Adrenal gland (tissue), 12 donors: ENCODE data around the gene PLGRKT. TPM values are rescaled to one million over a fixed set of nuclear protein-coding genes. Genes with fewer than 3 reads are reported as not detected.

Experiments used
- DNase-seq, 7 donors: peaks; one replicate each; pipeline ENCODE4 v3.0.0-alpha.2; 2019 to 2020
- H3K27ac ChIP-seq, 5 donors: fragments of 200-600 bp; sonication (generic) in 4 of 5; 1 replicate in 3 of 5; 2 replicates in 2 of 5; pipeline versions ENCODE4 v1.5.1 to v1.8.0; 2016 to 2020; ENCODE audit warnings: mild to moderate bottlenecking in 1 of 5
- H3K27me3 ChIP-seq: fragments of 200-600 bp; 2 replicates; pipeline ENCODE4 v1.8.0; 2021
- H3K36me3 ChIP-seq, 2 donors: fragments of 200-600 bp; replicated peaks in 1 of 2; 1 replicate in 1 of 2; 2 replicates in 1 of 2; pipeline versions ENCODE4 v1.5.1 to v1.8.0; 2018 to 2022
- H3K4me1 ChIP-seq, 2 donors: fragments of 200-600 bp; replicated peaks in 1 of 2; 1 replicate in 1 of 2; 2 replicates in 1 of 2; pipeline versions ENCODE4 v1.5.1 to v1.8.0; 2018 to 2021
- H3K4me3 ChIP-seq, 4 donors: fragments of 200-600 bp; sonication (generic) in 3 of 4; one replicate each; pipeline ENCODE4 v1.5.1; 2016 to 2018
- H3K9me3 ChIP-seq, 3 donors: fragments of 200-600 bp; sonication (generic) in 1 of 3; replicated peaks in 1 of 3; 1 replicate in 2 of 3; 2 replicates in 1 of 3; pipeline versions ENCODE4 v1.5.1 to v1.8.0; 2016 to 2021
- POLR2A ChIP-seq, 2 donors: fragments of 450-650 bp; IDR thresholded peaks; one replicate each; pipeline ENCODE4 v1.6.1; 2017; ENCODE audit warnings: antibody characterized with exemption in 2 of 2, mild to moderate bottlenecking in 2 of 2, moderate library complexity in 1 of 2
- WGBS, 4 donors: extraction: QIAGEN DNeasy Blood & Tissue Kit in 2 of 4; methylation state at CpG; one replicate each; pipeline versions ENCODE4 v1.1.5 to v1.1.7; 2013 to 2017; 5-methylcytosine and 5-hydroxymethylcytosine counted together
- intact Hi-C, 2 donors: fragments of 100-400 bp; cut with DNase I; formaldehyde crosslinking; loops; one replicate each; pipeline versions ENCODE4 v1.14.1 to v1.15.0; 2022 to 2023
- polyA plus RNA-seq, 3 donors: library from polyadenylated mRNA; stranded (reverse); fragments of 200-250 nt in 2 of 3; fragments of 350-450 nt in 1 of 3; fragmentation: Illumina TruSeq in 1 of 3; extraction: RNeasy Lipid Tissue Mini Kit (QIAGEN cat#74804) in 1 of 3; gene quantifications; one replicate each; pipeline ENCODE4 v1.2.3, GENCODE V29; 2013 to 2014
- total RNA-seq, 9 donors: library from RNA; depleted of rRNA in 4 of 9; stranded (reverse); fragments of >200 nt in 4 of 9; fragments of 120-200 nt in 1 of 9; fragmentation: NEBNext Ultra II Directional in 1 of 9; extraction: Animal tissue kit (Norgen Biotek cat#: 25700) in 1 of 9; gene quantifications; one replicate each; pipeline versions ENCODE4 v1.1.0 to v1.2.4, GENCODE V29; 2013 to 2023
- TF ChIP-seq, protein P1 (sequence below), 6 experiments: fragments of 450-650 bp in 4 of 6; fragments of 200-600 bp in 2 of 6; sonication (generic) in 1 of 6; IDR thresholded peaks; 1 replicate in 5 of 6; 2 replicates in 1 of 6; pipeline versions ENCODE4 v1.5.1 to v1.8.0; 2016 to 2021; ENCODE audit warnings: antibody characterized with exemption in 6 of 6, mild to moderate bottlenecking in 2 of 6, moderate library complexity in 1 of 6
- donor health status: healthy with polysubstance abuse.
- donor health status: Bipolar disorder and iron deficiency.
- donor health status: DM: yes; HTN: yes; CAD: no.
- donor health status: DM: no; HTN: no; CAD: no.
- donor health status: DM: no; HTN: no; CAD: no.
- donor health status: DM: yes; HTN: yes; CAD: no.

PLGRKT gene
- total and polyA plus RNA-seq, 12 donors: 7.2 to 32.0 (median 20.7) TPM

DNA sequence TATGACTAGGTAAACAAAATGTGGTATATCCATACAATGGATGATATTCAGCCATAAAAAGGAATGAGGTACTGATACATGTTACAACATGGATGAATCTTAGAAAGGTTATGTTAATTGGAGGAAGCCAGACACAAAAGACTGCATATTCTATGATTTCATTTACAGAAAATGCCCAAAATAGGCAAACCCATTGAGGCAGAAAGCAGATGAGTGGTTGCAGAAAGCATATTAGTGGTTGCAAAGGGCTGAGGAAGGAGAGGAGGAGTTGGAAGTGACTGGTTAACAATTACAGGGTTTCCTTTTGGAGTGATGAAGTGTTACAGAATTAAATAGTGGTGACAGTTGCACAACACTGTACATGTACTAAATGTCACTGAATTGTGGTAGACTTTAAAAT, 17.7 kb downstream of the PLGRKT start:
- Histone ChIP-seq H3K9me3 (no peaks in the 10 kb centered on the region), H3K27me3 (no peaks in the 10 kb centered on the region), H3K27ac (no peak overlapping the region), H3K4me3 (no peak overlapping the region), H3K36me3 (no peaks in the 10 kb centered on the region), H3K4me1 (no peaks in the 10 kb centered on the region)
- TF ChIP-seq, protein P1, sequence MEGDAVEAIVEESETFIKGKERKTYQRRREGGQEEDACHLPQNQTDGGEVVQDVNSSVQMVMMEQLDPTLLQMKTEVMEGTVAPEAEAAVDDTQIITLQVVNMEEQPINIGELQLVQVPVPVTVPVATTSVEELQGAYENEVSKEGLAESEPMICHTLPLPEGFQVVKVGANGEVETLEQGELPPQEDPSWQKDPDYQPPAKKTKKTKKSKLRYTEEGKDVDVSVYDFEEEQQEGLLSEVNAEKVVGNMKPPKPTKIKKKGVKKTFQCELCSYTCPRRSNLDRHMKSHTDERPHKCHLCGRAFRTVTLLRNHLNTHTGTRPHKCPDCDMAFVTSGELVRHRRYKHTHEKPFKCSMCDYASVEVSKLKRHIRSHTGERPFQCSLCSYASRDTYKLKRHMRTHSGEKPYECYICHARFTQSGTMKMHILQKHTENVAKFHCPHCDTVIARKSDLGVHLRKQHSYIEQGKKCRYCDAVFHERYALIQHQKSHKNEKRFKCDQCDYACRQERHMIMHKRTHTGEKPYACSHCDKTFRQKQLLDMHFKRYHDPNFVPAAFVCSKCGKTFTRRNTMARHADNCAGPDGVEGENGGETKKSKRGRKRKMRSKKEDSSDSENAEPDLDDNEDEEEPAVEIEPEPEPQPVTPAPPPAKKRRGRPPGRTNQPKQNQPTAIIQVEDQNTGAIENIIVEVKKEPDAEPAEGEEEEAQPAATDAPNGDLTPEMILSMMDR (IDR thresholded peaks at IDR 0.05): no peak
- TF ChIP-seq POLR2A (IDR thresholded peaks at IDR 0.05): no peak
- DNase-seq: no peak
- intact Hi-C loops: no loop called here

DNA sequence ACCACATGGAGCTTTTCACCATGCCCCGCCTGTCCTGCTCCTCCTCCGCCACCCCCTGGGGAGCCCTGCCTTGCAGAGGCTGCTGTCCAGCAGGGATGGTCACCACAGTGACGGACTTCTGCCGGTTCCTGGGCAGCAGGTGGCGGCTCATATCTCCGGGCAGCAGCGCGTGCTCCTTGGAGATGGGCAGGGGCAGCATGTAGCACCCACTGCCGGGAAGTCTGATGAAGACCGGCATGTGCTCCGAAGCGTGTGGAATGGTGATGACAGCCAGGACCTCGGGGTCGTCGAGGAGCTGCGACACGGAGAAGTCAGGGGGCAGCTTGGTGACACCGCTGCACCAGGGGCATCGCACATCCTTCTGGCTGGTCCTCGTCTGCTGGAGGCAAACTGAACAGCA, 19.2 kb downstream of the PLGRKT start:
- Histone ChIP-seq H3K27ac (no peak overlapping the region), H3K9me3 (no peaks in the 10 kb centered on the region), H3K27me3 (no peaks in the 10 kb centered on the region), H3K36me3 (no peaks in the 10 kb centered on the region), H3K4me3 (no peak overlapping the region), H3K4me1 (no peaks in the 10 kb centered on the region)
- 92 to 98% (median 94%) methylated on average over 14 to 20 of the region's 20 CpGs for WGBS, 4 donors
- no peak for DNase-seq
- intact Hi-C loops: no loop called here
- TF ChIP-seq, protein P1 (IDR thresholded peaks at IDR 0.05): no peak
- no peak for TF ChIP-seq POLR2A (IDR thresholded peaks at IDR 0.05)

DNA sequence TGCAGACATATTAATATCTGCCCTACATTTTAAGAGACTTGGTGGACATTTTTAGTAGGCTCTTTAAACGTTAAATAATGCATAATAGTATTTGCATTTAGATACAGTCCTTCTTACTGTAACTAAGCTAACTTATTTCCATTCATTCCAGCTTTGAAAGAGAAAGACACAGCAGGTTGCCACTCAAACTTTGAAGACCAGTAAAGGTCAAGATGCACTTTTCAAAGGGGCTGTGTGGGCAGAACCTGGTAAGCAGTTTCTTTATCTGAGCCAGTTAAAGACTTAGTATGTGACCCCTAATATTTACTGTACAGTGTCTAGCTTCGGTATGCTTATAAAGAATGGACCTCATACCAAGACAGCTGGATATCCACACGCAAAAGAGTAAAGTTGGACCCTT, 20.8 kb downstream of the PLGRKT start:
- no peaks in the 10 kb centered on the region for H3K4me1 ChIP-seq
- intact Hi-C loops: no loop called here
- H3K27ac ChIP-seq: no peak overlapping the region
- DNase-seq: no peak
- 71 to 77% (median 74%) methylated on average over 3 of the region's 3 CpGs for WGBS, 4 donors
- no peak overlapping the region for H3K4me3 ChIP-seq
- H3K9me3 ChIP-seq: no peaks in the 10 kb centered on the region
- H3K27me3 ChIP-seq: no peaks in the 10 kb centered on the region
- H3K36me3 ChIP-seq: no peaks in the 10 kb centered on the region
- TF ChIP-seq, protein P1 (IDR thresholded peaks at IDR 0.05): no peak
- no peak for TF ChIP-seq POLR2A (IDR thresholded peaks at IDR 0.05)

DNA sequence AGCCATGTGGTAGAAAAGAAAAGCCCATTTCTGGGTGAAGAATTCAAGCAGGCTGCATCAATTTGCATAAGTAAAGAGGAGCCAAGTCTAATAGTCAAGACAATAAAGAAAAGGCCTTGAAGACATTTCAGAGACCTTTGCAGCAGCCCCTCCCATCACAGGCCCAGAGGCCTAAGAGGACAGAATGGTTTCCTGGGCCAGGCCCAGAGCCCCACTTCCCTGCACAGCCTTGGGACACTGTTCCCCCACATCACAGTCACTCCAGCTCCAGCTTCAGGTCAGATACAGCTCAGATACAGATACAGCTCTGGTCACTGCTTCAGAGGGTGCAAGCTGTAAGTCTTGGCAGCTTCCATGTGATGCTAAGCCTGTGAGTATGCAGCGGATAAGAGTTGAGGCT, 29.1 kb downstream of the PLGRKT start:
- H3K27me3 ChIP-seq: no peaks in the 10 kb centered on the region
- no peaks in the 10 kb centered on the region for H3K36me3 ChIP-seq
- TF ChIP-seq, protein P1 (IDR thresholded peaks at IDR 0.05): no peak
- TF ChIP-seq POLR2A (IDR thresholded peaks at IDR 0.05): no peak
- no peak overlapping the region for H3K27ac ChIP-seq
- peaks cover 0 to 13% (median 0%) of the 10 kb centered on the region in 3 donors for H3K9me3 ChIP-seq
- H3K4me3 ChIP-seq: no peak overlapping the region
- no peaks in the 10 kb centered on the region for H3K4me1 ChIP-seq
- WGBS, 4 donors: 85 to 100% (median 100%) methylated on average over 1 of the region's 1 CpG
- intact Hi-C loops: no loop called here
- no peak for DNase-seq
